Neural cell (in vitro differentiated cells): ENCODE measurements around the gene ITPK1. TPM values are rescaled to one million over a fixed set of nuclear protein-coding genes. Genes with fewer than 3 reads are reported as not detected.
A peak's percentile ranks its signal among the peaks of the same experiment; 100 is the strongest.

ENCODE experiments used
- H2AFZ ChIP-seq: fragments of 200-600, 300-800 bp; sonication (generic), shearing (Covaris generic); 2 replicates; pipeline ENCODE4 v1.6.0; 2014; ENCODE audit warnings: low read depth, mild to moderate bottlenecking, antibody characterized with exemption, low read length, moderate library complexity
- H3F3A ChIP-seq: fragments of 200-600 bp; shearing (Covaris generic); 2 replicates; pipeline ENCODE4 v1.6.1; 2016; ENCODE audit warnings: mild to moderate bottlenecking, moderate library complexity, mixed read lengths, antibody characterized with exemption, low read length; ENCODE audit not compliant: insufficient read depth, poor library complexity, severe bottlenecking
- H3K27ac ChIP-seq: fragments of 200-600, 300-800 bp; sonication (generic), shearing (Covaris generic); 2 replicates; pipeline ENCODE4 v1.5.1; 2014; ENCODE audit warnings: mild to moderate bottlenecking, low read length, moderate library complexity
- H3K27me3 ChIP-seq: fragments of 300-800, 200-600 bp; sonication (generic), shearing (Covaris generic); 2 replicates; pipeline ENCODE4 v1.6.0; 2014; ENCODE audit warnings: mild to moderate bottlenecking, low read depth, low read length, moderate library complexity; ENCODE audit not compliant: insufficient read depth
- H3K36me3 ChIP-seq: fragments of 300-800, 200-600 bp; sonication (generic), shearing (Covaris generic); 2 replicates; pipeline ENCODE4 v1.5.1; 2014; ENCODE audit warnings: mild to moderate bottlenecking, antibody characterized with exemption, low read length, moderate library complexity; ENCODE audit not compliant: insufficient read depth
- H3K4me2 ChIP-seq: fragments of 300-800, 200-600 bp; sonication (generic), shearing (Covaris generic); 2 replicates; pipeline ENCODE4 v1.6.0; 2014; ENCODE audit warnings: mild to moderate bottlenecking, low read length
- H3K4me3 ChIP-seq: fragments of 300-800, 200-600 bp; sonication (generic), shearing (Covaris generic); 2 replicates; pipeline ENCODE4 v1.5.1; 2014; ENCODE audit warnings: mild to moderate bottlenecking, low read length, moderate library complexity
- H3K79me2 ChIP-seq: fragments of 200-600 bp; shearing (Covaris generic); replicated peaks from 2 replicates; pipeline ENCODE4 v1.6.0; 2014; ENCODE audit warnings: mild to moderate bottlenecking, low read length, moderate library complexity; ENCODE audit not compliant: insufficient read depth
- H3K9ac ChIP-seq: fragments of 300-800, 200-600 bp; sonication (generic), shearing (Covaris generic); 2 replicates; pipeline ENCODE4 v1.6.1; 2016; ENCODE audit warnings: mild to moderate bottlenecking, low read length, mixed read lengths
- H3K9me2 ChIP-seq: fragments of 200-600 bp; shearing (Covaris generic); 2 replicates; pipeline ENCODE4 v1.6.1; 2016; ENCODE audit warnings: mild to moderate bottlenecking, low read length, mixed read lengths; ENCODE audit not compliant: insufficient read depth
- H3K9me3 ChIP-seq: fragments of 200-600, 300-800 bp; sonication (generic), shearing (Covaris generic); 2 replicates; pipeline ENCODE4 v1.6.1; 2016; ENCODE audit warnings: mild to moderate bottlenecking, mixed run types, low read length, moderate library complexity, mixed read lengths
- H4K20me1 ChIP-seq: fragments of 200-600 bp; shearing (Covaris generic); 2 replicates; pipeline ENCODE4 v1.6.1; 2016; ENCODE audit warnings: mild to moderate bottlenecking, mixed run types; ENCODE audit not compliant: insufficient read depth
- EP300 ChIP-seq: fragments of 450-650 bp; conservative IDR thresholded peaks from 2 replicates; pipeline ENCODE4 v1.6.1; 2014; ENCODE audit warnings: antibody characterized with exemption, mild to moderate bottlenecking, moderate library complexity; ENCODE audit not compliant: poor library complexity, severe bottlenecking
- EZH2 ChIP-seq: fragments of 200-600, 300-800 bp; shearing (Covaris generic), sonication (generic); IDR thresholded peaks from 2 replicates; pipeline ENCODE4 v1.6.1; 2014; ENCODE audit warnings: antibody characterized with exemption, low read length, borderline replicate concordance, mild to moderate bottlenecking; ENCODE audit not compliant: insufficient read depth, poor library complexity, severe bottlenecking
- MXI1 ChIP-seq: fragments of 450-650 bp; conservative IDR thresholded peaks from 2 replicates; pipeline ENCODE4 v1.6.1; 2014; ENCODE audit warnings: antibody characterized with exemption, mild to moderate bottlenecking; ENCODE audit not compliant: poor library complexity, severe bottlenecking
- POLR2AphosphoS5 ChIP-seq: IDR thresholded peaks from 2 replicates; pipeline ENCODE4 v1.6.1; 2012
- RAD21 ChIP-seq: fragments of 450-650 bp; conservative IDR thresholded peaks from 2 replicates; pipeline ENCODE4 v1.6.1; 2014; ENCODE audit warnings: antibody characterized with exemption, mild to moderate bottlenecking, moderate library complexity
- SMC3 ChIP-seq: fragments of 450-650 bp; conservative IDR thresholded peaks from 2 replicates; pipeline ENCODE4 v1.6.1; 2014; ENCODE audit warnings: antibody characterized with exemption, mild to moderate bottlenecking, moderate library complexity; ENCODE audit not compliant: poor library complexity
- TAF1 ChIP-seq: IDR thresholded peaks from 2 replicates; pipeline ENCODE4 v1.6.1; 2012; ENCODE audit warnings: low read depth
- polyA plus RNA-seq: library from polyadenylated mRNA; depleted of rRNA; stranded (reverse); fragments of >200 nt; gene quantifications from 2 replicates; pipeline ENCODE4 v1.2.3, GENCODE V29; 2014
- TF ChIP-seq, protein P1 (sequence below): fragments of 450-650 bp; IDR thresholded peaks from 2 replicates; pipeline ENCODE4 v1.5.1; 2014; ENCODE audit warnings: antibody characterized with exemption, mild to moderate bottlenecking, moderate library complexity; ENCODE audit not compliant: poor library complexity, severe bottlenecking
- TF ChIP-seq, protein P2 (sequence below): IDR thresholded peaks from 2 replicates; pipeline ENCODE4 v1.6.1; 2012; ENCODE audit warnings: borderline replicate concordance

The ITPK1 gene
- polyA plus RNA-seq, 1 donor from 2014 or later: 65.0 TPM

- no peaks in the 10 kb centered on the region for H4K20me1 ChIP-seq
- H3K9me2 ChIP-seq: no peaks in the 10 kb centered on the region
- no peak overlapping the region for H2AFZ ChIP-seq
- H3K4me2 ChIP-seq: no peak overlapping the region
- no peak overlapping the region for H3K4me3 ChIP-seq
- peak overlapping the region; percentile 3 for H3K9ac ChIP-seq
- no peaks in the 10 kb centered on the region for H3K9me3 ChIP-seq
- H3K27ac ChIP-seq: no peak overlapping the region
- no peaks in the 10 kb centered on the region for H3K36me3 ChIP-seq
- no peaks in the 10 kb centered on the region for H3F3A ChIP-seq
- no peaks in the 10 kb centered on the region for H3K27me3 ChIP-seq
- H3K79me2 ChIP-seq: no peaks in the 10 kb centered on the region
- TF ChIP-seq POLR2AphosphoS5 (no peak), TAF1 (no peak), EP300 (no peak), SMC3 (no peak)
- TF ChIP-seq, protein P1, sequence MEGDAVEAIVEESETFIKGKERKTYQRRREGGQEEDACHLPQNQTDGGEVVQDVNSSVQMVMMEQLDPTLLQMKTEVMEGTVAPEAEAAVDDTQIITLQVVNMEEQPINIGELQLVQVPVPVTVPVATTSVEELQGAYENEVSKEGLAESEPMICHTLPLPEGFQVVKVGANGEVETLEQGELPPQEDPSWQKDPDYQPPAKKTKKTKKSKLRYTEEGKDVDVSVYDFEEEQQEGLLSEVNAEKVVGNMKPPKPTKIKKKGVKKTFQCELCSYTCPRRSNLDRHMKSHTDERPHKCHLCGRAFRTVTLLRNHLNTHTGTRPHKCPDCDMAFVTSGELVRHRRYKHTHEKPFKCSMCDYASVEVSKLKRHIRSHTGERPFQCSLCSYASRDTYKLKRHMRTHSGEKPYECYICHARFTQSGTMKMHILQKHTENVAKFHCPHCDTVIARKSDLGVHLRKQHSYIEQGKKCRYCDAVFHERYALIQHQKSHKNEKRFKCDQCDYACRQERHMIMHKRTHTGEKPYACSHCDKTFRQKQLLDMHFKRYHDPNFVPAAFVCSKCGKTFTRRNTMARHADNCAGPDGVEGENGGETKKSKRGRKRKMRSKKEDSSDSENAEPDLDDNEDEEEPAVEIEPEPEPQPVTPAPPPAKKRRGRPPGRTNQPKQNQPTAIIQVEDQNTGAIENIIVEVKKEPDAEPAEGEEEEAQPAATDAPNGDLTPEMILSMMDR: no peak
- TF ChIP-seq, protein P2, sequence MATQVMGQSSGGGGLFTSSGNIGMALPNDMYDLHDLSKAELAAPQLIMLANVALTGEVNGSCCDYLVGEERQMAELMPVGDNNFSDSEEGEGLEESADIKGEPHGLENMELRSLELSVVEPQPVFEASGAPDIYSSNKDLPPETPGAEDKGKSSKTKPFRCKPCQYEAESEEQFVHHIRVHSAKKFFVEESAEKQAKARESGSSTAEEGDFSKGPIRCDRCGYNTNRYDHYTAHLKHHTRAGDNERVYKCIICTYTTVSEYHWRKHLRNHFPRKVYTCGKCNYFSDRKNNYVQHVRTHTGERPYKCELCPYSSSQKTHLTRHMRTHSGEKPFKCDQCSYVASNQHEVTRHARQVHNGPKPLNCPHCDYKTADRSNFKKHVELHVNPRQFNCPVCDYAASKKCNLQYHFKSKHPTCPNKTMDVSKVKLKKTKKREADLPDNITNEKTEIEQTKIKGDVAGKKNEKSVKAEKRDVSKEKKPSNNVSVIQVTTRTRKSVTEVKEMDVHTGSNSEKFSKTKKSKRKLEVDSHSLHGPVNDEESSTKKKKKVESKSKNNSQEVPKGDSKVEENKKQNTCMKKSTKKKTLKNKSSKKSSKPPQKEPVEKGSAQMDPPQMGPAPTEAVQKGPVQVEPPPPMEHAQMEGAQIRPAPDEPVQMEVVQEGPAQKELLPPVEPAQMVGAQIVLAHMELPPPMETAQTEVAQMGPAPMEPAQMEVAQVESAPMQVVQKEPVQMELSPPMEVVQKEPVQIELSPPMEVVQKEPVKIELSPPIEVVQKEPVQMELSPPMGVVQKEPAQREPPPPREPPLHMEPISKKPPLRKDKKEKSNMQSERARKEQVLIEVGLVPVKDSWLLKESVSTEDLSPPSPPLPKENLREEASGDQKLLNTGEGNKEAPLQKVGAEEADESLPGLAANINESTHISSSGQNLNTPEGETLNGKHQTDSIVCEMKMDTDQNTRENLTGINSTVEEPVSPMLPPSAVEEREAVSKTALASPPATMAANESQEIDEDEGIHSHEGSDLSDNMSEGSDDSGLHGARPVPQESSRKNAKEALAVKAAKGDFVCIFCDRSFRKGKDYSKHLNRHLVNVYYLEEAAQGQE: no peak
Observed at GRCh38 chr14:92997343-92998061, 118.2 kb downstream of the ITPK1 start.

DNA sequence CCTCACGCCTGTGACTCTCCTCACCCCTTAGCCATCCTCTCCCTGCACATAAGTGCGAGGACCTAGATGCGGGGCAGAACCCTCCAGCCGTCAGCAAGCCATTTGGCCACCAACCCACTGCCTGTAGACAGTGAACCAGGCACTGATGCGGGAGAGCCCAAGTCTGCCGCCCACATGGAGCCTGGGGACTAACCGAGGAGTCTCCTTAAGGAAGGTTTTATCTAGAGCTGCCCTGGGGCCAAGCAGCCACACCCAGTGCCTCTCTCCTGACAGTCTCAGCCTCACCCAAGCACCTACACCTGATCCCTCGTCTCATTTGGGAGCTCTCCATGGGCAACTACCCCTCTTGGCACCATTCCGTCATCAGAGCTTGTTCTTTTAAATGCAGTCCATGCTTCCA, 120.1 kb downstream of the ITPK1 start:
- H3K9me2 ChIP-seq: no peaks in the 10 kb centered on the region
- H3K9me3 ChIP-seq: no peaks in the 10 kb centered on the region
- TF ChIP-seq, protein P2: no peak
- TF ChIP-seq RAD21 (no peak), EZH2 (no peak), POLR2AphosphoS5 (no peak), MXI1 (no peak), EP300 (no peak), SMC3 (no peak), TAF1 (no peak)
- TF ChIP-seq, protein P1: no peak
- no peak overlapping the region for H3K9ac ChIP-seq
- no peak overlapping the region for H3K27ac ChIP-seq
- H3K4me3 ChIP-seq: no peak overlapping the region
- H3K79me2 ChIP-seq: no peaks in the 10 kb centered on the region
- no peaks in the 10 kb centered on the region for H3F3A ChIP-seq
- no peaks in the 10 kb centered on the region for H4K20me1 ChIP-seq
- H3K27me3 ChIP-seq: no peaks in the 10 kb centered on the region
- no peak overlapping the region for H3K4me2 ChIP-seq
- no peak overlapping the region for H2AFZ ChIP-seq
- no peaks in the 10 kb centered on the region for H3K36me3 ChIP-seq
